ENCODE measurements around the gene FRMD4A.
"Not testable (repeated sequence)": the region's sequence is repeated elsewhere in the genome, so short reads cannot be mapped to it uniquely, and the experiment has no call there.

FRMD4A gene

GRCh38 chr10:13728898-13729535 is 601.7 kb downstream of the FRMD4A start:
- no peak for DNase-seq

GRCh38 chr10:13725594-13725993 is 605.1 kb downstream of the FRMD4A start:
- DNase-seq: no peak

GRCh38 chr10:13724484-13724883 is 606.2 kb downstream of the FRMD4A start:
- DNase-seq: peak; percentile 78

- DNase-seq: no peak
These were observed 607.7 kb downstream of the FRMD4A start for GRCh38 chr10:13722747-13723653.

- no peak for DNase-seq
These were observed 609.2 kb downstream of the FRMD4A start for GRCh38 chr10:13721486-13721885.

GRCh38 chr10:13720699-13721098 is 610.0 kb downstream of the FRMD4A start:
- no peak for DNase-seq

- DNase-seq: no peak
These were observed 611.3 kb downstream of the FRMD4A start for GRCh38 chr10:13719425-13719824.

- no peak for DNase-seq
These were observed 611.9 kb downstream of the FRMD4A start for GRCh38 chr10:13718820-13719219.

- DNase-seq: peak; percentile 94
These were observed 612.6 kb downstream of the FRMD4A start for GRCh38 chr10:13717936-13718772.

- no peak for DNase-seq
These were observed 613.2 kb downstream of the FRMD4A start for GRCh38 chr10:13717571-13717935.

GRCh38 chr10:13716081-13717071 is 614.3 kb downstream of the FRMD4A start:
- peak; percentile 90 for DNase-seq

GRCh38 chr10:13715596-13715995 is 615.1 kb downstream of the FRMD4A start:
- DNase-seq: not testable (repeated sequence)

- no peak for DNase-seq
These were observed 615.6 kb downstream of the FRMD4A start for GRCh38 chr10:13715100-13715499.

GRCh38 chr10:13712837-13713581 is 617.7 kb downstream of the FRMD4A start:
- DNase-seq: peak; percentile 99

GRCh38 chr10:13712476-13712836 is 618.3 kb downstream of the FRMD4A start:
- DNase-seq: no peak

- DNase-seq: no peak
These were observed 619.4 kb downstream of the FRMD4A start for GRCh38 chr10:13711291-13711690.

- peak; percentile 72 for DNase-seq
These were observed 620.6 kb downstream of the FRMD4A start for GRCh38 chr10:13709931-13710650.

GRCh38 chr10:13708256-13708990 is 622.3 kb downstream of the FRMD4A start:
- DNase-seq: no peak

GRCh38 chr10:13707156-13707881 is 623.4 kb downstream of the FRMD4A start:
- DNase-seq: peak; percentile 95

Measured in fibroblast of upper back skin (primary cell).